PC-9 (cell line): ENCODE results near the gene MACROD2.

Experiments
- EZH2 ChIP-seq: fragments of 200-600 bp; sonication (generic); IDR thresholded peaks from 2 replicates; pipeline ENCODE4 v1.8.0; 2017; ENCODE audit warnings: antibody characterized with exemption, low read depth
- TF ChIP-seq, protein P1 (sequence below): fragments of 200-600 bp; sonication (generic); conservative IDR thresholded peaks from 2 replicates; pipeline ENCODE4 v1.6.1; 2017; ENCODE audit warnings: mixed run types, antibody characterized with exemption, mild to moderate bottlenecking, moderate library complexity

DNA sequence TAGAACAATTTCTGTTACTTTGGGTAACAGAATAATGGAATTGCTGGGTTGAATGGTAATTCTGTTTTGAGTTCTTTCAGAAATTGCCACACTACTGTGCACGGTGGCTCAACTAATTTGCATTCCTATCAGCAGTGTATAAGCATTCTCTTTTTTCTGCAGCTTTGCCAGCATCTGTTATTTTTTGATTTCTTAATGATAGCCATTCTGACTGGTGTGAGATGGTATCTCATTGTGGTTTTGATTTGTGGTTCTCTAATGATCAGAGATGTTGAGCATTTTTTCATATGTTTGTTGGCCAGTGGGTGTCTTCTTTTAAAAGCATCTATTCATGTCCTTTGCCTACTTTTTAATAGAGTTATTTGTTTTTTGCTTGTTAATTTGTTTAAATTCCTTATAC is 1731.1 kb downstream of the MACROD2 start:
- TF ChIP-seq, protein P1, sequence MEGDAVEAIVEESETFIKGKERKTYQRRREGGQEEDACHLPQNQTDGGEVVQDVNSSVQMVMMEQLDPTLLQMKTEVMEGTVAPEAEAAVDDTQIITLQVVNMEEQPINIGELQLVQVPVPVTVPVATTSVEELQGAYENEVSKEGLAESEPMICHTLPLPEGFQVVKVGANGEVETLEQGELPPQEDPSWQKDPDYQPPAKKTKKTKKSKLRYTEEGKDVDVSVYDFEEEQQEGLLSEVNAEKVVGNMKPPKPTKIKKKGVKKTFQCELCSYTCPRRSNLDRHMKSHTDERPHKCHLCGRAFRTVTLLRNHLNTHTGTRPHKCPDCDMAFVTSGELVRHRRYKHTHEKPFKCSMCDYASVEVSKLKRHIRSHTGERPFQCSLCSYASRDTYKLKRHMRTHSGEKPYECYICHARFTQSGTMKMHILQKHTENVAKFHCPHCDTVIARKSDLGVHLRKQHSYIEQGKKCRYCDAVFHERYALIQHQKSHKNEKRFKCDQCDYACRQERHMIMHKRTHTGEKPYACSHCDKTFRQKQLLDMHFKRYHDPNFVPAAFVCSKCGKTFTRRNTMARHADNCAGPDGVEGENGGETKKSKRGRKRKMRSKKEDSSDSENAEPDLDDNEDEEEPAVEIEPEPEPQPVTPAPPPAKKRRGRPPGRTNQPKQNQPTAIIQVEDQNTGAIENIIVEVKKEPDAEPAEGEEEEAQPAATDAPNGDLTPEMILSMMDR = no peak
- TF ChIP-seq EZH2 = no peak
